Peyer's patch (tissue), 4 donors: Measurements from ENCODE around the gene ESR2.

Experiments used
- CTCF ChIP-seq, 6 experiments: fragments of 450-650 bp in 4 of 6; fragments of 200-600 bp in 2 of 6; sonication (generic) in 1 of 6; IDR thresholded peaks; one replicate each; pipeline ENCODE4 v1.5.1; 2017 to 2019; ENCODE audit warnings: antibody characterized with exemption in 6 of 6, mild to moderate bottlenecking in 3 of 6, moderate library complexity in 1 of 6
- POLR2A ChIP-seq, 2 donors: fragments of 450-650 bp; IDR thresholded peaks; one replicate each; pipeline ENCODE4 v1.5.1; 2017; ENCODE audit warnings: antibody characterized with exemption in 2 of 2, mild to moderate bottlenecking in 2 of 2, moderate library complexity in 2 of 2

GRCh38 chr14:64209444-64210131, 84.6 kb downstream of the ESR2 start:
- TF ChIP-seq CTCF (IDR thresholded peaks at IDR 0.05) (no peak), POLR2A (IDR thresholded peaks at IDR 0.05) (no peak)
